Gastroesophageal sphincter (tissue), 4 donors: ENCODE measurements around the gene LHX3. TPM values are rescaled to one million over a fixed set of nuclear protein-coding genes. Genes with fewer than 3 reads are reported as not detected.

Source experiments
- ATAC-seq: fragments of 150-250 bp; one replicate; pipeline ENCODE4 v1.9.1; 2016; ENCODE audit warnings: mild to moderate bottlenecking, moderate library complexity
- H3K27ac ChIP-seq, 4 donors: fragments of 200-600 bp; sonication (generic) in 3 of 4; 1 replicate in 3 of 4; 2 replicates in 1 of 4; pipeline ENCODE4 v1.5.1; 2016 to 2019
- H3K27me3 ChIP-seq: fragments of 200-600 bp; sonication (generic); one replicate; pipeline ENCODE4 v1.5.1; 2019
- H3K36me3 ChIP-seq, 2 donors: fragments of 200-600 bp; sonication (generic); one replicate each; pipeline ENCODE4 v1.5.1; 2019; ENCODE audit warnings: control low read depth in 1 of 2
- H3K4me1 ChIP-seq, 3 donors: fragments of 200-600 bp; sonication (generic); 1 replicate in 2 of 3; 2 replicates in 1 of 3; pipeline ENCODE4 v1.5.1; 2016 to 2019; ENCODE audit warnings: control low read depth in 2 of 3
- H3K4me3 ChIP-seq, 2 donors: fragments of 200-600 bp; sonication (generic); one replicate each; pipeline ENCODE4 v1.5.1; 2019; ENCODE audit warnings: mild to moderate bottlenecking in 1 of 2, moderate library complexity in 1 of 2
- H3K9me3 ChIP-seq, 3 donors: fragments of 200-600 bp; sonication (generic); one replicate each; pipeline ENCODE4 v1.5.1; 2017 to 2019; ENCODE audit warnings: control low read depth in 2 of 3
- CTCF ChIP-seq, 4 experiments: fragments of 200-600 bp in 2 of 4; fragments of 450-650 bp in 2 of 4; sonication (generic) in 1 of 4; IDR thresholded peaks; one replicate each; pipeline ENCODE4 v1.5.1; 2017 to 2019; ENCODE audit warnings: antibody characterized with exemption in 4 of 4, mild to moderate bottlenecking in 2 of 4, moderate library complexity in 2 of 4
- EP300 ChIP-seq: sonication (generic); formaldehyde crosslinking; IDR thresholded peaks from one replicate; pipeline ENCODE4 v1.6.1; 2017; ENCODE audit warnings: antibody characterized with exemption, mild to moderate bottlenecking
- POLR2A ChIP-seq, 2 donors: fragments of 450-650 bp; IDR thresholded peaks; one replicate each; pipeline ENCODE4 v1.6.1; 2017; ENCODE audit warnings: antibody characterized with exemption in 2 of 2, mild to moderate bottlenecking in 2 of 2, moderate library complexity in 1 of 2
- POLR2AphosphoS5 ChIP-seq: sonication (generic); formaldehyde crosslinking; IDR thresholded peaks from one replicate; pipeline ENCODE4 v1.6.1; 2017; ENCODE audit warnings: antibody characterized with exemption
- WGBS, 2 donors: methylation state at CpG; one replicate each; pipeline ENCODE4 v1.1.5; 2018; ENCODE audit warnings: low coverage in 1 of 2; 5-methylcytosine and 5-hydroxymethylcytosine counted together
- total RNA-seq, 4 donors: library from RNA; depleted of rRNA; stranded (reverse); fragments of >200 nt; gene quantifications; one replicate each; pipeline ENCODE4 v1.1.0, GENCODE V29; 2016

The LHX3 gene
- total RNA-seq, 4 donors from 2014 or later = not detected

GRCh38 chr9:136247947-136248637 lies 43.2 kb upstream of the LHX3 start:
- 70% methylated on average over 5 of the region's 24 CpGs; no CpG with 5 or more reads in 1 of the 2 donors for WGBS, 2 donors
- no peak for TF ChIP-seq POLR2AphosphoS5
- TF ChIP-seq CTCF (IDR thresholded peaks at IDR 0.05) = no peak
- TF ChIP-seq POLR2A (IDR thresholded peaks at IDR 0.05) = no peak
- TF ChIP-seq EP300 = no peak

GRCh38 chr9:136247551-136247916 lies 42.6 kb upstream of the LHX3 start:
- H3K27me3 ChIP-seq = peaks cover 3% of the 10 kb centered on the region
- 40 to 66% methylated on average over 1 to 4 of the region's 9 CpGs for WGBS, 2 donors
- H3K4me1 ChIP-seq = peaks cover 3 to 33% (median 10%) of the 10 kb centered on the region in 3 donors
- no peak for ATAC-seq
- H3K27ac ChIP-seq = no peak overlapping the region
- H3K4me3 ChIP-seq = no peak overlapping the region
- no peaks in the 10 kb centered on the region for H3K9me3 ChIP-seq
- TF ChIP-seq EP300 (no peak), POLR2A (IDR thresholded peaks at IDR 0.05) (no peak), POLR2AphosphoS5 (no peak), CTCF (IDR thresholded peaks at IDR 0.05) (no peak)
- no peaks in the 10 kb centered on the region for H3K36me3 ChIP-seq

More at GRCh38 chr9:136247947-136248637, 43.2 kb upstream of the LHX3 start:
- peaks cover 3 to 28% (median 10%) of the 10 kb centered on the region in 3 donors for H3K4me1 ChIP-seq
- no peak overlapping the region for H3K4me3 ChIP-seq
- no peak overlapping the region for H3K27ac ChIP-seq
- peaks cover 9% of the 10 kb centered on the region for H3K27me3 ChIP-seq
- ATAC-seq = no peak
- H3K36me3 ChIP-seq = no peaks in the 10 kb centered on the region
- no peaks in the 10 kb centered on the region for H3K9me3 ChIP-seq

GRCh38 chr9:136246849-136247550 lies 42.1 kb upstream of the LHX3 start:
- no peak for ATAC-seq
- 72% methylated on average over 22 of the region's 26 CpGs; no CpG with 5 or more reads in 1 of the 2 donors for WGBS, 2 donors
- no peak overlapping the region for H3K4me3 ChIP-seq

GRCh38 chr9:136245219-136246150 lies 40.6 kb upstream of the LHX3 start, which contains the start of gene QSOX2:
QSOX2 (minus strand) TSS chr9:136245812; CDS start chr9:136245803, 9 bp downstream.
- peak in 1 of 2 donors; percentile 21 for TF ChIP-seq POLR2A (IDR thresholded peaks at IDR 0.05)
- no peak for TF ChIP-seq EP300
- no peak for TF ChIP-seq POLR2AphosphoS5
- TF ChIP-seq CTCF (IDR thresholded peaks at IDR 0.05) = peak in 1 of 4 experiments; percentile 9
- Histone ChIP-seq H3K9me3 (no peaks in the 10 kb centered on the region), H3K4me3 (peak within 1 kb of the TSS; percentile 86 to 89), H3K27ac (peak within 1 kb of the TSS in 3 of 4 donors; percentile 63 to 68 (median 64)), H3K36me3 (no peaks in the 10 kb centered on the region), H3K27me3 (no peaks in the 10 kb centered on the region), H3K4me1 (peaks cover 3 to 36% (median 10%) of the 10 kb centered on the region in 3 donors)
- ATAC-seq = peak; percentile 87
- WGBS, 2 donors = 2% methylated on average over 8 of the region's 112 CpGs; no CpG with 5 or more reads in 1 of the 2 donors

More at GRCh38 chr9:136246849-136247550, 42.1 kb upstream of the LHX3 start:
- no peaks in the 10 kb centered on the region for H3K9me3 ChIP-seq
- no peaks in the 10 kb centered on the region for H3K36me3 ChIP-seq
- H3K27ac ChIP-seq = no peak overlapping the region
- no peak for TF ChIP-seq EP300
- TF ChIP-seq POLR2A (IDR thresholded peaks at IDR 0.05) = no peak
- TF ChIP-seq CTCF (IDR thresholded peaks at IDR 0.05) = no peak
- TF ChIP-seq POLR2AphosphoS5 = no peak
- no peaks in the 10 kb centered on the region for H3K27me3 ChIP-seq
- peaks cover 3 to 34% (median 10%) of the 10 kb centered on the region in 3 donors for H3K4me1 ChIP-seq
